HG03175 (cell line): Measurements from ENCODE around the gene DAZAP2.
A peak's percentile ranks its signal among the peaks of the same experiment; 100 is the strongest.

Source experiments
- ATAC-seq: cut with Tn5 transposase; IDR thresholded peaks from one replicate; pipeline ENCODE4 v1.9.1; 2021; ENCODE audit warnings: mild to moderate bottlenecking, moderate library complexity; ENCODE audit not compliant: unreplicated experiment

The DAZAP2 gene

DNA sequence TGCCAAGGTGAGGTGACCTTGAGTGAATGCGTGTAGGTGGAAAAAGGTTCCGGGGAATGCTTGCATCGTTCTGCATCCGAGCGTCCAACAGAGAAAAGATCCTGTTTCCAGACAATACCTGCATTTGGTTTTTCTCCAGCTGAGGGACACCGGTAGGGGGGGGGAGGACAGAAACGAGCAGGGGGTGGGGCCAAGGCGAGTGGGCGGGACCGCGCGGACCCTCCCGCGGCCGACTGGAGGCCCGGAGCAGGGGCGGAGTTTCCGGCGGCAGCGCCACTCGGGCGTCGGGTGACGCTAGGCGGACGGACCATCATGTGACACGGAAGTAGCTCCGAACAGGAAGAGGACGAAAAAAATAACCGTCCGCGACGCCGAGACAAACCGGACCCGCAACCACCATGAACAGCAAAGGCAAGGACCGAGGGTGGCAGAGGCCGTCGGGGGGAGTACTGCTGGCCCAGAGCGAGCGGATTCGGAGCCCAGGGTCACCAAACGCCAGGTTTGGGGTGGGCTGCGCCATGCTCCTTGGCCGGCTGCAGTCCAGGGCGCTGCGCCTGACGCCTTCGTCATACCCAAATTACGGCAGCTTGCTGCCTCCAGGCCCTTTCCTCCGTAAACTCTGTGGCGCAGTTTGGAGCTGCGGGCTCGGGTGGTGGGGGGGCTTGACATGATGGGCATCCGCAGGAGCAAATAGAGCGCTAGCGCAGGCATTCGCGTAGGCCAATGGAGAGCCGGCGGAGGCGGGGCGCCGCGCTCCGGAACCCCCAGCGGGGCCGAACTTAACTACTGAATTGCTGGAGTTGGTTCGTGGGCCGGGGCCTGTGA lies at the start of gene DAZAP2:
Gene DAZAP2 (plus strand): TSS at position 317 of the 825 bp plus-strand sequence. CDS start 82 bp downstream, at position 399.
- ATAC-seq, result peak; percentile 92

DNA sequence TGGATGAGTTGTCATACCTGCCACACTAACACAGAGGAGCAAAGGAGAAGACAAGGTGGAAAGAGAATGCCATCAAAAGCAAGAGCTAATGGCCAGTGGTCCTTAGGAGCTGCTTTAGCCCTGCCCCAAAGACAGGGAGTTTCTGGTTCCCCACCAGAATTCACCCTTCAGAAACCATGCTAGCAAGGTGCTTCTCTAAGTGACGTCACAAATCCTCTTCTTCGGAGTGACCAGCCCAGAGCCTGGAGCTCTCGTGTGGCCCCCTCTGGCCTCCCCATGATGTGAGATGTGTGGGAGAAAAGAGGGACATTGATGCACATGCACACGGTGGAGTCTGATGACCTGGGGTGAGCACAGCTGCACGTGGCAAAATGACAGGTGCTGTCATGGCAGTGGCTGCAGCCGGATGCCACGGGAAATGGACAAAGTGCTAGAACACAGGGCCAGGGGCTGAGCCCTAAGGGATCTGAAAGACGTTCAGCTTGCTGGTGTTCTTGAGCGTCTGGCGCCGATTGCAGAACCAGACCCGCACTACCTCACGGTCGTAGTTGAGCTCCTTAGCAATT lies 48.8 kb upstream of the DAZAP2 start:
- ATAC-seq, result no peak

DNA sequence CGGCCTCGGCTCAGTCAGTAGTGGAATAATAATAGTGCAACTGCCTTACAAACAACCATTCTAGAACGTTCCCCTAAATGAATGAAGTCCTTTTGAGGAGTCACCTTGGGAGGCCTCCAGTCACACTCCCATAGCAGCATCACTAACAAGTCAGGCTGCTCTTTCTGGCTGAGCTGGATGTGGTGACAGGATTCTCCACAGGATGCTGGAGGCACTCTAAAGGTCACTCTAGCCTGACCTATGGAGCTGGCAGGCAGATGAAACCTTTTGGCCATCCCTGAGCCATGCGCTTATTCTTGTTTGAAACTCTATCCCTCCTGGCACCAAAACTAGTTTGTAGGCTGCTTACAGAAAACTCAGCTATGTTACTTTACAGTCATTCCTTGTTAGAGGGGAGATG lies 47.8 kb upstream of the DAZAP2 start:
- no peak for ATAC-seq

DNA sequence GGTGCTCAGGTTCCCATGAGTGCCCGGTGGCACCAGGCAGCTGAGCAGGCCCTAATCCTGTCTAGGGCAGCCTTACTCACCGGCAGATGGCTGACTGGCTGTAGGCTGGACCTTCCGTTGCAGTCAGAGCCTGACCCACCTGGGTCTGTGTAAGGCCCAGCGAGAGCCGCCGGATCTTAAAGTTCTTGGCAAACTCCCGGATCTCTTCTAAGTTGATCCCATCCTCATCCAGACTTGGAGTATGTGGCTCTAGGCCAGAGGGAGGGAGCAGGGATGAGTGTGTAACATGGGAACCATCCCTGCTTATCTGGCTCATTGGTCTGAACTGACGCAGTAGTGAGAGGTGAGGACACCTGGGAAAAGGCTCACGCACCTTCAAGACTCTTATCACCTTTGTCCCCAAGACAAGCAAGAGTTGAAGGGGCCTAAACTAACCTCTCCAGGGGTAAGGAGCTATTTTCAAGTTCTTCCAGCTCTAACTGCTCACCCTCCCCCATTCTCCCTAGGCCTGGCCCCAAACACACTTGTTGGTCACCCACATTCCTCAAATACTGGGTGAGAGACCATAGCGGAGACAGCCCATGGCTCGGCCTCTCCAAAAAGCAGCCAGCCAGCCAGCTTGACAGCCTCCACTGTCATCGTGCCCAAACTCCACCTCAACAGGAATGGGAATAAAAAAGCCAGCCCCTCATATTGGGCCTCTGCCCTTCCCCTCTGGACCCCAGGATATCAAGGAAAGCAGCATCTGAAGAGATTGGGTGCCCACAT lies 46.9 kb upstream of the DAZAP2 start:
- no peak for ATAC-seq

DNA sequence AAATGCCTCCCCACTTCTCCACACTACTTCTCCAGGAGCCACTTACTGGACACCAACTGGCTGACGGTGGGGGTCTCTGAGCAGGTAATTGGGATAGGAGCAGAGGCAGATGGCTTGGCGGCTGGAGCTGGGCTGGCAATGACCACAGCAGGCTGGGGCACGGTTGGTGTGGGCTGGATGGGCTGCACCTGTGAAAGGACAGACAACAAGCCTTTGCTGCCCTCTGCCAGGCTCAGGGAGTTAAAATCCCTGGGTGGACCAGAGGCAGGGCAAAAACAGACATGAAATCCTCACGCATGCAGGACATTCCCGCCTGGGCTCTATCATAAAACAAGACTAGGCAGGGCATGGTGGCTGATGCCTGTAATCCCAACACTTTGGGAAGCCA lies 46.3 kb upstream of the DAZAP2 start:
- ATAC-seq, result no peak

- ATAC-seq, result no peak
These were observed 42.8 kb upstream of the DAZAP2 start for GRCh38 chr12:51195841-51196240.

GRCh38 chr12:51196547-51196946 lies 42.1 kb upstream of the DAZAP2 start:
- ATAC-seq, result no peak

DNA sequence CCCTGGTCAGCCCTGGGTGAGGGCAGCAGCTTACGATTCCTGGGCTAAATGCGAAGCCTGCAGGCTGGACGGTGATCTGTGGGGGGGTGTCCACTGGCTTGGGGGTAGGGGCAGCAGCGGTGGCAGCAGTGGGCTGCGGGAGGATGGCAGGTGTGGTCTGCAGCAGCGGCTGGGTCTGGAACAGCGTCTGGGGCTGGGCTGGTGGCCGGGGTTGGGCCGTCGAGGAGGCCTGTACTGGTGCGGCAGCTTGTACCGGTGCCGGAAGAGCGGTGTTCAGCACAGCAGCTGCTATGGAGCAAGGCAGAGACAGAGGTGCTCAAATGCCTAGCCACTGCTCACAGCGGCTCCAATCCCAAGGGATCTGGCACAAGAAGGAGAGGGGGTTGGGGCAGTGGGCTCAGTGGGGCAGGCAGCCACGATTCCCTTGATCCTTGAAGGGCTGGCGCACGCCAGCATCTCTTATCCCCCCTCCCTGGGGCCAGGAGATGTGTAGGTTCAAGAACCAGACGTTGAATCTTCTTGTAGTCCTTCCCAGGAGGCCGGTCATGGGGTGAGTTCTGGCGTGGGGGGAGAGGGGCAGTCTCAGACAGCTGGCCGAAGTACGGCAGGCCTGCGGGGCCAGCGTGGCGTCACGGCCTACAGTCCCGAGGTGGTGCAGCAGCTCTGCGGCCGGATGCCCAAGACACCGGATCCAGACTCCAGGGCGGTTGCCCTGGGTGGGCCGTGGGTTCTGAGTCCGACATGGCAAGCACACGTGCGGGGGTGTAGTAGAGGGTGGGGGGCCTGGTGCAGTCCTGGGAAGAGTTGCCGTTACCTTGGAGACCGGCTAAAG lies 40.7 kb upstream of the DAZAP2 start:
- ATAC-seq, result no peak

- no peak for ATAC-seq
These were observed 39.9 kb upstream of the DAZAP2 start for GRCh38 chr12:51198568-51199365.

- ATAC-seq, result no peak
These were observed 39.2 kb upstream of the DAZAP2 start for GRCh38 chr12:51199366-51199945.

- no peak for ATAC-seq
These were observed 38.5 kb upstream of the DAZAP2 start for GRCh38 chr12:51200156-51200555.

DNA sequence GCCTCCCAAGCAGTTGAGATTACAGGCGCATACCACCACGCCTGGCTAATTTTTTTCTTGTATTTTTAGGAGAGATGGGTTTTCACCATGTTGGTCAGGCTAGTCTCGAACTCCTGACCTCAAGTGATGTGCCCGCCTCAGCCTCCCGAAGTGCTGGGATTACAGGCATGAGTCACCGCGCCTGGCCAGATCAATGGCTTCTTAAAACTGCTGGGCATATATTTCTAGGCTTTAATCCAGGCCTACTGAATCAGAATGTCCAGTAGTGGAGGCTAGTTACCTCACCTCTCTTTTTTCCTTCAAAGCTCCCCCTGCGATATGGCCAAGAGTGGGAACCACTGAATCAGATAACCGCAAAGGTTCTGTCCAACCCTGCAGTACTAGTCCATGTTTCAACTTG lies 37.8 kb upstream of the DAZAP2 start:
- ATAC-seq, result no peak

GRCh38 chr12:51202718-51203117 lies 35.9 kb upstream of the DAZAP2 start:
- ATAC-seq, result no peak

- no peak for ATAC-seq
These were observed 33.3 kb upstream of the DAZAP2 start for GRCh38 chr12:51205350-51205749.

DNA sequence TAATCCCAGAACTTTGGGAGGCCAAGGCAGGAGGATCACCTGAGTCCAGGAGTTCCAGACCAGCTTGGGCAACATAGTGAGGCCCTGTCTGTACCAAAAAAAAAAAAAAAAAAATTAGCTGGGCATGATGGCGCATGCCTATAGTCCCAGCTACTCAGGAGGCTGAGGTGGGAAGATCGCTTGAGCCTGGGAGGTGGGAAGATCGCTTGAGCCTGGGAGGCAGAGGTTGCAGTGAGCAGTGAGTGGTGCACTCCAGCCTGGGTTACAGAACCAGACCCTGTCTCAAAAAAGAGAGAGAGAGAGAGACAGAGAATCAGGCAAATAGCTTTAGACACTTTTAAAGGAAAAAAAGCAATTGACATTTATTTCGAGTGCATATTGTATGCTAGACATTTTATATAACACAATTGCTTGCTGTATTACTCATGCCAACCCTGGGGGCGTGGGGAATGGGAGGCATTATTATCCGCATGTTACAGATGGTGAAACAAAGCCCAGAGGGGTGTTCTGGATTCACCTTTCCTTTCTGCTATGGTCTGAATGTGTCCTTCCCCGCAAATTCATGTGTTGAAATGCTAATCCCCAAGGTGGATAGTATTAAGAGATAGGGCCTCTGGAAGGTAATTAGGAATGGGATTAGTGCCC lies 30.5 kb upstream of the DAZAP2 start:
- no peak for ATAC-seq

- ATAC-seq, result no peak
These were observed 29.4 kb upstream of the DAZAP2 start for GRCh38 chr12:51209259-51209658.

- ATAC-seq, result no peak
These were observed 27.8 kb upstream of the DAZAP2 start for GRCh38 chr12:51210690-51211395.

DNA sequence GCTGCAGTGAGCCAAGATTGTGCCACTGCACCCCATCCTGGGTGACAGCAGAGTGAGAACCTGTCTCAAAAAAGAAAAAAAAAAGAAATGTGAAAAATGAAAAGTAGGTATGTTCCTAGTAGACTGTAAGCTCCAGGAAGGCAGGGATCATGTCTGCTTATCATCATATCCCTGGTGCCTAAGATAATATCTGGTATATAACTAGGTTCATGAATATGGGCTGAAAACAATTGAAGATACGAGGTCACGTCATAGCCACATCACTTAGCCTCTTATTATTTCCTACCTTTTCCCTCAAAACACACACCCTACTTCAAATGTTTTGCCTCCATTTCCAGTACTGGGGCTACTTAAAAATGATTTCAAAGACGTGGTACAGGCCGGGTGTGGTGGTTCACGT lies 23.7 kb upstream of the DAZAP2 start:
- ATAC-seq, result no peak

DNA sequence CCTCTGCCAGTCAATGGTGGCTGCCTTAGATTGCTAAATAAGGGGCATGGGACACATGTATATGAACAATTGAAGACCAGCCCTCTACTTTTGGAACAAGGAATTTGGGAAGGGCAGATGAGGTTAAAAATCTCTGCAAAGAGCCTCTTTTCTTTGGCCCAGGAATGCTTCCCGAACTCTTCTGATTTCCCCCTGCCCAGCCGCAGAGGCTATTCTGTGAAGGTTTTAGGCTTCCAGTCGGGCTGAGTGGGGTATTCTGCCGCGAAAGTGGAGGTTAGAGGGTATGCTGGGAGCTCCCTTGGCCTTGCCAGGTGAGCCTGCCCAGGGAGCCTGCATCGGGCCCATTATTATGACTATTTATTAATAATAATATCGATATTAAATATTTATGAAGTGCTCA lies 22.0 kb upstream of the DAZAP2 start:
- ATAC-seq, result no peak
